HCT116 (cell line): ENCODE results near the gene ZNF607. TPM values are rescaled to one million over a fixed set of nuclear protein-coding genes. Genes with fewer than 3 reads are reported as not detected.
"Not testable (repeated sequence)": the region's sequence is repeated elsewhere in the genome, so short reads cannot be mapped to it uniquely, and the experiment has no call there.

ENCODE experiments used
- ATAC-seq: fragments of 200-7000 bp; cut with Tn5 transposase; 2 replicates; pipeline ENCODE4 v1.9.1; 2020; ENCODE audit warnings: mild to moderate bottlenecking, moderate library complexity
- BruUV-seq: library from RNA; stranded (reverse); fragments of 400-500 nt; replicated peaks from 2 replicates; lab custom pipeline; 2021; lab: Mats Ljungman, UMichigan
- CTCF ChIA-PET: fragments of 300-600 bp; sonication (Branson Sonifier 250); formaldehyde crosslinking; loops from one replicate; lab custom pipeline; 2021; ENCODE audit warnings: antibody characterized with exemption; lab: Charles Lee
- POLR2A ChIA-PET: fragments of 300-600, 350-600 bp; sonication (Branson Sonifier 250); formaldehyde crosslinking; loops from one replicate; lab custom pipeline; 2021; ENCODE audit warnings: antibody characterized with exemption; lab: Charles Lee
- RAD21 ChIA-PET, 2 experiments: fragments of 300-600 bp; sonication (Branson Sonifier 250); formaldehyde crosslinking; loops; one replicate each; lab custom pipeline; 2023; ENCODE audit warnings: low total read pairs in 2 of 2; ENCODE audit not compliant: uncharacterized antibody in 2 of 2, unreplicated experiment in 2 of 2, low non-redundant PET in 1 of 2; lab: Charles Lee
- DNase-seq: peaks from one replicate; pipeline ENCODE4 v3.0.0-alpha.2; 2010; ENCODE audit warnings: low read depth, low spot score
- H2AFZ ChIP-seq: fragments of 200-600 bp; shearing (Covaris generic), sonication (generic); 2 replicates; pipeline ENCODE4 v1.6.1; 2017; ENCODE audit warnings: low read depth, mixed run types, mixed read lengths, antibody characterized with exemption, low read length; ENCODE audit not compliant: poor library complexity, severe bottlenecking
- H3K27ac ChIP-seq: 2 replicates; pipeline ENCODE4 v1.5.1; 2012; ENCODE audit warnings: low read depth, low read length
- H3K27me3 ChIP-seq: fragments of 200-600 bp; sonication (generic); 2 replicates; pipeline ENCODE4 v1.6.1; 2016; ENCODE audit warnings: mixed run types, low read length, mixed read lengths; ENCODE audit not compliant: insufficient read depth
- H3K36me3 ChIP-seq, 2 experiments: fragments of 200-500 bp in 1 of 2; fragments of 200-600 bp in 1 of 2; sonication (Bioruptor generic) in 1 of 2; sonication (generic) in 1 of 2; 2 replicates each; pipeline versions ENCODE4 v1.5.1 to v1.6.1; 2014 to 2016; ENCODE audit warnings: low read length in 2 of 2, inconsistent platforms in 1 of 2, mixed read lengths in 1 of 2, mixed run types in 1 of 2; ENCODE audit not compliant: insufficient read depth in 2 of 2, control insufficient read depth in 1 of 2
- H3K4me1 ChIP-seq, 2 experiments: fragments of 200-600 bp in 1 of 2; sonication (generic) in 1 of 2; 2 replicates each; pipeline versions ENCODE4 v1.5.1 to v1.6.1; 2012 to 2017; ENCODE audit warnings: low read length in 2 of 2, inconsistent platforms in 1 of 2, mild to moderate bottlenecking in 1 of 2, mixed read lengths in 1 of 2, mixed run types in 1 of 2, moderate library complexity in 1 of 2; ENCODE audit not compliant: insufficient read depth in 2 of 2, control insufficient read depth in 1 of 2
- H3K4me2 ChIP-seq: fragments of 200-600 bp; sonication (generic); 2 replicates; pipeline ENCODE4 v1.6.1; 2017; ENCODE audit warnings: mixed run types, low read length, mixed read lengths
- H3K4me3 ChIP-seq, 2 experiments: fragments of 200-600 bp in 1 of 2; sonication (generic) in 1 of 2; replicated peaks in 1 of 2; 2 replicates each; pipeline ENCODE4 v1.5.1; 2011 to 2016; ENCODE audit warnings: low read length in 2 of 2, control low read depth in 1 of 2, low read depth in 1 of 2, mild to moderate bottlenecking in 1 of 2, mixed read lengths in 1 of 2, mixed run types in 1 of 2
- H3K79me2 ChIP-seq: fragments of 200-600 bp; sonication (generic); 2 replicates; pipeline ENCODE4 v1.6.1; 2017; ENCODE audit warnings: mild to moderate bottlenecking, mixed run types, low read length, moderate library complexity, mixed read lengths; ENCODE audit not compliant: insufficient read depth
- H3K9ac ChIP-seq: fragments of 200-600 bp; sonication (generic); 2 replicates; pipeline ENCODE4 v1.6.1; 2016; ENCODE audit warnings: low read length, mixed read lengths
- H3K9me2 ChIP-seq: fragments of 200-600 bp; sonication (generic), shearing (Covaris generic); 2 replicates; pipeline ENCODE4 v1.6.1; 2017; ENCODE audit warnings: mixed run types, mild to moderate bottlenecking, moderate library complexity; ENCODE audit not compliant: insufficient read depth
- H3K9me3 ChIP-seq, 2 experiments: fragments of 200-500 bp in 1 of 2; fragments of 200-600 bp in 1 of 2; sonication (Bioruptor generic) in 1 of 2; sonication (generic) in 1 of 2; 2 replicates each; pipeline ENCODE4 v1.6.1; 2014 to 2017; ENCODE audit warnings: low read length in 2 of 2, mixed read lengths in 2 of 2, inconsistent platforms in 1 of 2, low read depth in 1 of 2, mild to moderate bottlenecking in 1 of 2, mixed run types in 1 of 2, moderate library complexity in 1 of 2; ENCODE audit not compliant: control insufficient read depth in 1 of 2, insufficient read depth in 1 of 2
- H4K20me1 ChIP-seq: fragments of 200-600 bp; sonication (generic), shearing (Covaris generic); 2 replicates; pipeline ENCODE4 v1.6.1; 2017; ENCODE audit warnings: mixed run types, mild to moderate bottlenecking, moderate library complexity; ENCODE audit not compliant: insufficient read depth
- ATF3 ChIP-seq: IDR thresholded peaks from 2 replicates; pipeline ENCODE4 v1.6.1; 2012
- CBX3 ChIP-seq: IDR thresholded peaks from 2 replicates; pipeline ENCODE4 v1.6.1; 2012; ENCODE audit warnings: low read depth
- FOSL1 ChIP-seq: IDR thresholded peaks from 2 replicates; pipeline ENCODE4 v1.6.1; 2012; ENCODE audit warnings: low read depth
- JUND ChIP-seq: IDR thresholded peaks from 2 replicates; pipeline ENCODE4 v1.6.1; 2012
- MAX ChIP-seq: IDR thresholded peaks from 2 replicates; pipeline ENCODE4 v1.6.1; 2012
- RAD21 ChIP-seq: IDR thresholded peaks from 2 replicates; pipeline ENCODE4 v1.6.1; 2012; ENCODE audit warnings: low read depth, mild to moderate bottlenecking
- intact Hi-C: fragments of 100-400 bp; cut with micrococcal nuclease; formaldehyde crosslinking; loops from 2 replicates; pipeline ENCODE4 v1.10.0; 2022
- total RNA-seq: library from RNA; stranded (reverse); gene quantifications from one replicate; pipeline ENCODE4 v1.2.1, GENCODE V29; 2021; ENCODE audit not compliant: unreplicated experiment

ZNF607 gene
- total RNA-seq, 1 experiment from 2014 or later, result 7.1 TPM

GRCh38 chr19:37763488-37763887, 43.9 kb upstream of the ZNF607 start:
- Histone ChIP-seq H3K4me2 (no peak overlapping the region), H3K4me1 (peaks cover 0 to 7% of the 10 kb centered on the region in 2 experiments; a peak in 1 of 4 replicates), H3K9me3 (no peaks in the 10 kb centered on the region), H3K79me2 (no peaks in the 10 kb centered on the region), H3K9ac (no peak overlapping the region), H3K4me3 (no peak overlapping the region), H3K27ac (no peak overlapping the region), H4K20me1 (no peaks in the 10 kb centered on the region), H3K36me3 (no peaks in the 10 kb centered on the region), H2AFZ (no peak overlapping the region), H3K27me3 (no peaks in the 10 kb centered on the region), H3K9me2 (no peaks in the 10 kb centered on the region)
- TF ChIP-seq FOSL1, result 0 out of 2 replicates have a peak, but pooled peaks have one; percentile 22
- no peak for TF ChIP-seq ATF3
- no peak for TF ChIP-seq RAD21
- TF ChIP-seq MAX, result no peak
- TF ChIP-seq CBX3, result no peak
- no peak for TF ChIP-seq JUND
- CTCF ChIA-PET, result no interaction called here
- intact Hi-C loops, result no loop called here
- DNase-seq, result no peak
- RAD21 ChIA-PET, result no interaction called here
- ATAC-seq, result no peak
- BruUV-seq, result no TSS peak
- POLR2A ChIA-PET, result no interaction called here

- H4K20me1 ChIP-seq, H3K79me2 ChIP-seq, H3K36me3 ChIP-seq, H3K4me1 ChIP-seq, BruUV-seq, H3K27me3 ChIP-seq, H3K9ac ChIP-seq, POLR2A ChIA-PET, H3K9me3 ChIP-seq, intact Hi-C loops, CTCF ChIA-PET, H3K27ac ChIP-seq, RAD21 ChIA-PET, H2AFZ ChIP-seq, H3K4me2 ChIP-seq, DNase-seq, H3K4me3 ChIP-seq, ATAC-seq, H3K9me2 ChIP-seq: not testable (repeated sequence)
These were observed 38.1 kb upstream of the ZNF607 start for GRCh38 chr19:37757683-37758082.
